ENCODE measurements around the gene ADAM11. TPM values are rescaled to one million over a fixed set of nuclear protein-coding genes. Genes with fewer than 3 reads are reported as not detected.

ADAM11 gene
- total and polyA plus RNA-seq, 2 of the 8 experiments (the other 6 are each of a cell fraction or from before 2014, with no cell fraction given): 2.3 to 2.9 TPM

DNA sequence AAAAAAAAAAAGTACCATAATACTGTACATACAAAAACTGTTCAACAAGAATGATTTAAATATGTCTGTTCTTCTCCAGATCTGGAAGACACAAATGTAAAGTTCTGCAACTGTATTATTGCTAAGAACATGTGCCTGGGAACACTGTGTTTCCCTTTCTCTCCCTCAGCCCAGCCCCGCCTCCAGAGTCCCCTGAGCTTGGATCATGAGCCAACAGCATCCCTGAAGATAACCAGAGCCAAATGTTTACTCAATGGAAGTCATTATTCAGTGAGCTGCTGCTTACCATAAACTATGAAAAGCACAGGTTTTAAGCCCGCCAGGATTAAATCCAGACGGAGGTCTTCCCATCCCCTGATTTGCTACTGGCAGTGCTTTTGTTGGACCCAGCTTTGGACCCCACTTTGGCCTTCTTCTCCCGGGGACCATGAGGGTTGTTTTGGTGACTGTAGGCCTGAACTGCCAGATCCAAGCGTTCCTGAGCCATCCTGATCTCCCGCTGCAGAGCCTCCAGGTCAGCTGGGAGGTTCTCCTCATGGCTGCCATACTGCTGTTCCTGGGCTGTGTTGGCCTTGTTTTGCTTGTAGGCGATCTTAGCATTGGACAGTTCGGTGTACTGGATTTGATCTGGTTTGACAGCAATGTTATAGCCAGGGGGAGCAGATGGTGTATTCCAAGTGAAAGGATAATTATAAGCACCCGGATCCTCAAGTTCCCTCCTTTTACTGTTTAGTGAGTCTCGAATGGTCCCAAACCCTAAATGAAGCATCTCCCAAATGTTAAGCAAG lies 45.7 kb downstream of the ADAM11 start:
- Histone ChIP-seq H3K9me3 (ENCODE audit: insufficient read depth in 2 of 2, low read depth in 1 of 2, low read length in 1 of 2) (no peaks in the 10 kb centered on the region), H4K8ac (ENCODE audit: extremely low read depth, insufficient read depth, low read length) (no peak overlapping the region), H3K56ac (replicated peaks; ENCODE audit: insufficient read length, low read depth, low read length) (no peak overlapping the region), H3K79me1 (ENCODE audit: low read depth, low read length) (peaks cover 5% of the 10 kb centered on the region), H3K9ac (replicated peaks in 1 of 4; ENCODE audit: extremely low read depth in 1 of 4, low read depth in 3 of 4, low read length in 3 of 4) (no peak overlapping the region), H3K4me1 (replicated peaks in 1 of 4; ENCODE audit: control insufficient read depth in 3 of 4, insufficient read depth in 4 of 4, low read length in 3 of 4) (no peaks in the 10 kb centered on the region), H3K27me3 (replicated peaks in 1 of 4; ENCODE audit: control insufficient read depth in 3 of 4, extremely low read depth in 1 of 4, insufficient read depth in 3 of 4, low read length in 3 of 4) (no peaks in the 10 kb centered on the region), H2AK5ac (ENCODE audit: low read depth, low read length) (no peak overlapping the region), H3K36me3 (ENCODE audit: control insufficient read depth in 2 of 4, insufficient read depth in 4 of 4, low read length in 3 of 4) (peaks cover 10 to 48% (median 29%) of the 10 kb centered on the region in 4 experiments), H4K20me1 (replicated peaks in 1 of 2; ENCODE audit: control insufficient read depth in 1 of 2, insufficient read depth in 2 of 2, low read length in 2 of 2) (peaks cover 21 to 22% of the 10 kb centered on the region in 2 experiments), H3K4ac (replicated peaks; ENCODE audit: insufficient read length, low read depth, low read length) (no peak overlapping the region), H2BK120ac (replicated peaks; ENCODE audit: low read depth, low read length) (no peak overlapping the region), H2BK20ac (ENCODE audit: low read length) (no peak overlapping the region), H2BK5ac (ENCODE audit: low read depth, low read length) (no peak overlapping the region), H4K91ac (replicated peaks; ENCODE audit: insufficient read length, low read length) (no peak overlapping the region), H3K14ac (ENCODE audit: insufficient read length) (no peak overlapping the region), H3K4me2 (ENCODE audit: insufficient read depth in 1 of 2, low read depth in 2 of 2, low read length in 2 of 2) (no peak overlapping the region), H3K79me2 (ENCODE audit: control insufficient read depth in 1 of 2, insufficient read depth in 2 of 2, low read length in 2 of 2) (peaks cover 0 to 63% of the 10 kb centered on the region in 2 experiments; a peak in 2 of 4 replicates), H3K23me2 (ENCODE audit: low read depth, low read length) (no peaks in the 10 kb centered on the region), H3K18ac (ENCODE audit: extremely low read depth, low read length) (no peak overlapping the region), H3K27ac (ENCODE audit: low read depth, low read length) (no peak overlapping the region), H4K5ac (ENCODE audit: insufficient read length, low read depth, low read length) (no peak overlapping the region), H3K4me3 (ENCODE audit: extremely low read depth in 1 of 4, insufficient read depth in 2 of 4, low read depth in 3 of 4, low read length in 4 of 4) (no peak overlapping the region), H3K23ac (ENCODE audit: insufficient read length) (no peak overlapping the region), H2AFZ (ENCODE audit: low read length) (no peak overlapping the region), H2BK12ac (ENCODE audit: low read depth, low read length) (no peak overlapping the region), H2BK15ac (ENCODE audit: low read length) (no peak overlapping the region)
- WGBS, 2 experiments (ENCODE audit: extremely low coverage in 1 of 2, insufficient coverage in 1 of 2, insufficient read length in 1 of 2, insufficient replicate concordance in 2 of 2, low coverage in 1 of 2, low lambda C conversion rate in 2 of 2, missing lambda C conversion rate in 1 of 2): 98% methylated on average over 10 of the region's 10 CpGs; no CpG with 5 or more reads in 1 of the 2 experiments
- TF ChIP-seq KDM1A (IDR thresholded peaks at IDR 0.05; ENCODE audit: borderline replicate concordance, low read length): no peak
- TF ChIP-seq EGR1 (IDR thresholded peaks at IDR 0.05; ENCODE audit: borderline replicate concordance, low read depth, low read length): no peak
- TF ChIP-seq SAP30 (IDR thresholded peaks at IDR 0.05; ENCODE audit: insufficient read depth, insufficient replicate concordance, low read length): no peak
- no peak for TF ChIP-seq TBP (IDR thresholded peaks at IDR 0.05; ENCODE audit: low read depth, low read length)
- no peak for TF ChIP-seq KDM5A (IDR thresholded peaks at IDR 0.05; ENCODE audit: low read length)
- TF ChIP-seq BRCA1 (IDR thresholded peaks at IDR 0.05; ENCODE audit: low read depth, low read length): no peak
- FAIRE-seq (no peak), DNase-seq (ENCODE audit: low read depth in 1 of 2, low spot score in 2 of 2) (no peak)
- CTCF ChIA-PET (ENCODE audit: partially characterized antibody): interaction anchor here (0.8 kb wide), 1 partner anchor 35 kb away, joined by 5 read pairs; no protein-coding TSS in a partner anchor
- POLR2A ChIA-PET (ENCODE audit: partially characterized antibody): interaction anchor here (0.9 to 2.1 kb wide), 2 partner anchors 8 to 24 kb away, joined by 3 to 5 read pairs; no protein-coding TSS in a partner anchor

Data from H1 (cell line).